Heart right ventricle (tissue), 16 donors: ENCODE measurements around the gene AUP1. TPM values are rescaled to one million over a fixed set of nuclear protein-coding genes. Genes with fewer than 3 reads are reported as not detected.

Experiments used
- ATAC-seq, 8 donors: fragments of 200-7000 bp; cut with Tn5 transposase; one replicate each; pipeline ENCODE4 v1.9.1; 2020; ENCODE audit warnings: mild to moderate bottlenecking in 8 of 8, moderate library complexity in 8 of 8, moderate number of reproducible peaks in 1 of 8
- DNase-seq, 2 donors: peaks; one replicate each; pipeline ENCODE4 v3.0.0-alpha.2; 2020
- H3K27ac ChIP-seq, 10 donors: fragments of 200-600 bp; sonication (generic) in 2 of 10; one replicate each; pipeline versions ENCODE4 v1.5.0 to v1.8.0; 2020 to 2022; ENCODE audit warnings: mild to moderate bottlenecking in 3 of 10
- H3K27me3 ChIP-seq, 7 donors: fragments of 200-600 bp; one replicate each; pipeline ENCODE4 v1.8.0; 2021 to 2022; ENCODE audit warnings: mild to moderate bottlenecking in 2 of 7
- H3K36me3 ChIP-seq, 9 donors: fragments of 200-600 bp; sonication (generic) in 1 of 9; one replicate each; pipeline versions ENCODE4 v1.5.0 to v1.8.0; 2020 to 2022; ENCODE audit warnings: mild to moderate bottlenecking in 2 of 9
- H3K4me1 ChIP-seq, 9 donors: fragments of 200-600 bp; sonication (generic) in 1 of 9; one replicate each; pipeline versions ENCODE4 v1.5.0 to v1.8.0; 2020 to 2022; ENCODE audit warnings: mild to moderate bottlenecking in 4 of 9
- H3K4me3 ChIP-seq, 10 donors: fragments of 200-600 bp; sonication (generic) in 2 of 10; one replicate each; pipeline versions ENCODE4 v1.5.0 to v1.8.0; 2020 to 2022; ENCODE audit warnings: mild to moderate bottlenecking in 7 of 10, moderate library complexity in 2 of 10
- H3K9me3 ChIP-seq, 11 donors: fragments of 200-600 bp in 10 of 11; sonication (generic) in 2 of 11; one replicate each; pipeline versions ENCODE4 v1.5.0 to v1.8.0; 2013 to 2022; ENCODE audit warnings: mild to moderate bottlenecking in 2 of 11, control low read depth in 1 of 11, moderate library complexity in 1 of 11
- WGBS, 2 donors: extraction: QIAGEN DNeasy Blood & Tissue Kit; methylation state at CpG; one replicate each; pipeline ENCODE4 v1.1.7; 2013; ENCODE audit warnings: inconsistent platforms in 1 of 2; 5-methylcytosine and 5-hydroxymethylcytosine counted together
- intact Hi-C, 10 donors: fragments of 100-400 bp; cut with DNase I; formaldehyde crosslinking; loops; one replicate each; pipeline versions ENCODE4 v1.11.1 to v1.14.2; 2022
- polyA plus RNA-seq, 2 donors: library from polyadenylated mRNA; stranded (reverse); fragments of 200-250 nt; gene quantifications; one replicate each; pipeline ENCODE4 v1.2.3, GENCODE V29; 2013
- total RNA-seq, 10 donors: library from RNA; stranded (reverse); fragmentation: NEBNext Ultra II Directional in 3 of 10; extraction: Animal tissue kit (Norgen Biotek cat#: 25700) in 3 of 10; gene quantifications; one replicate each; pipeline versions ENCODE4 v1.2.1 to v1.2.4, GENCODE V29; 2021 to 2023
- TF ChIP-seq, protein P1 (sequence below), 9 donors: fragments of 200-600 bp; sonication (generic) in 2 of 9; IDR thresholded peaks; one replicate each; pipeline versions ENCODE4 v1.5.0 to v1.8.0; 2021 to 2022; ENCODE audit warnings: antibody characterized with exemption in 9 of 9, mild to moderate bottlenecking in 5 of 9, moderate library complexity in 1 of 9
- donor health status: Arrhythmogenic right ventricular cardiomyopathy.
- donor health status: ischemic (EF 13 %, LVEDD 7.1; RV severe dilation, severe dysfunction).
- donor health status: healthy with polysubstance abuse.
- donor health status: DM: no; HTN: yes; CAD: no.
- donor health status: DM: no; HTN: no; CAD: no.
- donor health status: ischemic (EF 25% LVEDD 6.9; RV normal size, moderate dysfunction).
- donor health status: ischemic (EF 25% LVEDD 5.7; RV mildly dilated, moderate dysfunction).
- donor health status: healthy.
- donor health status: DM: yes; HTN: yes; CAD: no.
- donor health status: Ischemic cardiomyopathy.
- donor health status: ischemic (EF 35%, LVEDD 5.7; RV mildly dilated, moderate dysfunction).
- donor health status: nonischemic (EF 11% LVEDD 7.7; RV severe dilation, severe dysfunction).
- donor health status: DM: yes; HTN: yes; CAD: no.
- donor health status: PGD.
- donor health status: ischemic (EF 29% LVEDD 5.4; RV normal size, mild dysfunction).
- donor health status: nonischemic (EF 23%, LVEDD 6.1; RV moderate dilation, normal function).

AUP1 gene
- total and polyA plus RNA-seq, 12 donors = 31.4 to 163 (median 42.9) TPM

DNA sequence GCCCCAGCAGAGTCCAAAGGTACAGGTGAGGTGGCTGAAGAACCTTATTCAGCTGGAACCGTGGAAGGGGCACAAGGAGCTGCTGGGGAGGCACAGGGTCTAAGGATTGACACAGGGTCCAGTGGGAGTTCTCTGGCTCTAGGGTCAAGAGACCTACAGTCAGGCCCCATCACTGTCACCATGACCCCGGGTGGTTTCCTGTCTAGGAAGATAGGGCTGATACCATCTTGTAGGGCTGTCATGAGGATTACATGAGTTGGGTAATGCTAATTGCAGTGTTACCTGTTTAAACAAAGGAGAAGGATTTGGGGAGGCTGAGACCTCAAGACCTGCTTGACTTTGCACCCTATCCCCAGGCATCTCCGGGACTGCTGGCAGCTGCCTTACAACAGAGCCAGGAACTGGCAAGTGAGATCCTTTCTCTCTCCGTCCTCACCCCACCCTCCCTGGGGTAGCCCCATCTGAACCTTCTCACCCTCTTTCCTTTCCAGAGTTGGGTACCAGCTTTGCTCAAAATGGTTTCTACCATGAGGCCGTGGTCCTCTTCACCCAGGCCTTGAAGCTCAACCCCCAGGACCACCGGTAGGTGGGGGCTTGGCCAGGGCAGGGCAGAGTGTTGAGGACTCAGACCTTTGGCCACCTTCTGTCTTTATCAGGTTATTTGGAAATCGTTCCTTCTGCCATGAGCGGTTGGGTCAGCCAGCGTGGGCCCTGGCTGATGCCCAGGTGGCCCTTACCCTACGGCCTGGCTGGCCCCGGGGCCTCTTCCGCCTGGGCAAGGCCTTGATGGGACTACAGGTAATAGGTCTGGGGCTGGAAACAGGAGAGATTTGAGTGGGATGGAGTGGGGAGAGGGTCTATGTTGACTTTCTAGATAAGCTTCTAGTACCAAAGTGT lies 37.6 kb downstream of the AUP1 start:
- Histone ChIP-seq H3K27me3 (peaks cover 0 to 6% (median 3%) of the 10 kb centered on the region in 7 donors), H3K36me3 (peaks cover 0 to 77% (median 33%) of the 10 kb centered on the region in 9 donors), H3K4me3 (no peak overlapping the region), H3K27ac (no peak overlapping the region), H3K9me3 (no peaks in the 10 kb centered on the region), H3K4me1 (no peaks in the 10 kb centered on the region)
- peak in 2 of 8 donors; percentile 12 to 22 for ATAC-seq
- intact Hi-C loops = no loop called here
- TF ChIP-seq, protein P1, sequence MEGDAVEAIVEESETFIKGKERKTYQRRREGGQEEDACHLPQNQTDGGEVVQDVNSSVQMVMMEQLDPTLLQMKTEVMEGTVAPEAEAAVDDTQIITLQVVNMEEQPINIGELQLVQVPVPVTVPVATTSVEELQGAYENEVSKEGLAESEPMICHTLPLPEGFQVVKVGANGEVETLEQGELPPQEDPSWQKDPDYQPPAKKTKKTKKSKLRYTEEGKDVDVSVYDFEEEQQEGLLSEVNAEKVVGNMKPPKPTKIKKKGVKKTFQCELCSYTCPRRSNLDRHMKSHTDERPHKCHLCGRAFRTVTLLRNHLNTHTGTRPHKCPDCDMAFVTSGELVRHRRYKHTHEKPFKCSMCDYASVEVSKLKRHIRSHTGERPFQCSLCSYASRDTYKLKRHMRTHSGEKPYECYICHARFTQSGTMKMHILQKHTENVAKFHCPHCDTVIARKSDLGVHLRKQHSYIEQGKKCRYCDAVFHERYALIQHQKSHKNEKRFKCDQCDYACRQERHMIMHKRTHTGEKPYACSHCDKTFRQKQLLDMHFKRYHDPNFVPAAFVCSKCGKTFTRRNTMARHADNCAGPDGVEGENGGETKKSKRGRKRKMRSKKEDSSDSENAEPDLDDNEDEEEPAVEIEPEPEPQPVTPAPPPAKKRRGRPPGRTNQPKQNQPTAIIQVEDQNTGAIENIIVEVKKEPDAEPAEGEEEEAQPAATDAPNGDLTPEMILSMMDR (IDR thresholded peaks at IDR 0.05) = no peak
- DNase-seq = no peak
- WGBS, 2 donors = 91 to 95% methylated on average over 12 of the region's 12 CpGs

DNA sequence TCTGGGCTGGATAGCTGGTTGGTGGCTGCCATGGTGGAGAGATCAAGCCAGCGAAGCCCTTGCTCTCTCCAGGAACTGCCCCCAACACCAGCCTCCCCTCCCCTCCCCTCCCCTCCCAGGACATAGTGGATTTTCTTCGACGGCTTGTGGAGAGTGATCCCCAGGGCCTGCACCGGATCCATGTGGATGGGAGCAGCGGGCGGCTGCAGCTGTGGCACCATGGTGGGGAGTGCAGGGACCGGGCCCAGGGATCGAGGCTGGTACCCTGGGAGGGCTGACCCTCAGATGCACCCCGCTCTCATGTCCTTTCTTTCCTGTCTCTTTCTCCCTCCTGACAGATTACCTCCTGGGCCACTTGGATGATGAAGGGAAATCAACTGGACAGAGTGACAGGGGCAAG lies 39.6 kb downstream of the AUP1 start:
- TF ChIP-seq, protein P1 (IDR thresholded peaks at IDR 0.05) = no peak
- H3K4me1 ChIP-seq = no peaks in the 10 kb centered on the region
- no peaks in the 10 kb centered on the region for H3K27me3 ChIP-seq
- 92% methylated on average over 9 of the region's 9 CpGs for WGBS, 2 donors
- H3K36me3 ChIP-seq = peaks cover 0 to 97% (median 33%) of the 10 kb centered on the region in 9 donors
- H3K9me3 ChIP-seq = no peaks in the 10 kb centered on the region
- DNase-seq (no peak), ATAC-seq (no peak)
- intact Hi-C loops = loop anchor here in 1 of 10 donors (5.0 kb wide), 1 partner anchor 97 kb away; no protein-coding TSS in a partner anchor
- H3K27ac ChIP-seq = no peak overlapping the region
- H3K4me3 ChIP-seq = no peak overlapping the region

DNA sequence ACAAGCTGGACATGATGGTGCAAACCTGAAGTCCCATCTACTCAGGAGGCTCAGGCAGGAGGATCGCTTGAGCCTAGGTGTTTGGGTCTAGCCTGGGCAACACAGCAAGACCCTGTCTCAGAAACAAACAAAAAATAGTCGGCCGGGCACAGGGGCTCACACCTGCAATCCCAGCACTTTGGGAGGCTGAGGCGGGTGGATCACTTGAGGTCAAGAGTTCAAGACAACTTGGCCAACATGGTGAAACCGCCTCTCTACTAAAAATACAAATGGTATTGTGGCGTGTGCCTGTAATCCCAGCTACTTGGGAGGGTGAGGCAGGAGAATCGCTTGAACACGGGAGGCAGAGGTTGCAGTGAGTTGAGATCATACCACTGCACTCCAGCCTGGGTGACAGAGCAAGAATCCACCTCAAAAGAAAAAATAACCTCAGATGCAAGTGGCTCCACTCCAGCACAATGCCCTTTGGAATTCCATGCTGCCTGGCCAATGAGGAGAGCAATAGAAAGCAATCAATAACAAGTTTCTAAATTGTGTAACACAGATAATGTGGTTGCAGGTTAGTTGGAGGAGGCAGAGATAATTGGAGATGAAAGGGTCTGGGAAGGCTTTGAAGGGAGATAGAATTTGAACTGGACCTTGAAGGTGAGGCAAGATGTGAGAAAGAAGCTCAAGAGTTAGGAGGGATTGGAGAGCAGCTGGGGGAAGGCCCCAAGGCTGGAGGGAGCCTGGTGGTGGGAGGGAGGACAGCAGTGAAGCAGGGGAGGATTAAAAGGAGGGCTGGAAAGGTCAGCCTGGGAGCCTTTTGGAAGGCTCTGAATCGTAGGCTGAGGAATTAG lies 40.6 kb downstream of the AUP1 start:
- Histone ChIP-seq H3K9me3 (no peaks in the 10 kb centered on the region), H3K36me3 (peaks cover 0 to 91% (median 33%) of the 10 kb centered on the region in 9 donors)

More for the DNA sequence above, 40.6 kb downstream of the AUP1 start:
- no peak overlapping the region for H3K4me3 ChIP-seq
- ATAC-seq = no peak
- H3K27ac ChIP-seq = no peak overlapping the region
- DNase-seq = no peak
- H3K4me1 ChIP-seq = peaks cover 0 to 7% (median 6%) of the 10 kb centered on the region in 9 donors
- intact Hi-C loops = loop anchor here in 1 of 10 donors (5.0 kb wide), 1 partner anchor 98 kb away; no protein-coding TSS in a partner anchor
- no peaks in the 10 kb centered on the region for H3K27me3 ChIP-seq
- TF ChIP-seq, protein P1 (IDR thresholded peaks at IDR 0.05) = no peak
- 93 to 94% methylated on average over 9 of the region's 9 CpGs for WGBS, 2 donors
